Stimulated activated CD8-positive, alpha-beta memory T cell treated with anti-CD3 and anti-CD28 coated beads, Interleukin-4, amount 100 ng/mL, for 24 hours (primary cell): Measurements from ENCODE around the gene CPB2.

ENCODE experiments used
- DNase-seq: peaks from one replicate; pipeline ENCODE4 v3.0.0-alpha.2; 2020; ENCODE audit warnings: low read depth

The CPB2 gene

GRCh38 chr13:46050771-46051170, 54.1 kb downstream of the CPB2 start:
- no peak for DNase-seq

- DNase-seq = no peak
These were observed 59.4 kb downstream of the CPB2 start for GRCh38 chr13:46045424-46045823.

GRCh38 chr13:46043647-46044046, 61.2 kb downstream of the CPB2 start:
- DNase-seq = no peak

GRCh38 chr13:46041419-46041839, 63.4 kb downstream of the CPB2 start:
- no peak for DNase-seq

- no peak for DNase-seq
These were observed 64.1 kb downstream of the CPB2 start for GRCh38 chr13:46040763-46041162.

- DNase-seq = no peak
These were observed 65.2 kb downstream of the CPB2 start for GRCh38 chr13:46039411-46040182.

- no peak for DNase-seq
These were observed 66.5 kb downstream of the CPB2 start for GRCh38 chr13:46038296-46038695.

- no peak for DNase-seq
These were observed 69.8 kb downstream of the CPB2 start for GRCh38 chr13:46035066-46035465.

- DNase-seq = no peak
These were observed 72.5 kb downstream of the CPB2 start for GRCh38 chr13:46032341-46032740.

GRCh38 chr13:46031581-46032263, 73.1 kb downstream of the CPB2 start:
- no peak for DNase-seq

GRCh38 chr13:46025157-46025556, 79.7 kb downstream of the CPB2 start:
- no peak for DNase-seq

GRCh38 chr13:46022481-46022880, 82.4 kb downstream of the CPB2 start:
- no peak for DNase-seq

GRCh38 chr13:46016216-46016615, 88.6 kb downstream of the CPB2 start:
- no peak for DNase-seq

- DNase-seq = no peak
These were observed 89.5 kb downstream of the CPB2 start for GRCh38 chr13:46015366-46015765.

- no peak for DNase-seq
These were observed 92.4 kb downstream of the CPB2 start for GRCh38 chr13:46012404-46012803.

- no peak for DNase-seq
These were observed 94.7 kb downstream of the CPB2 start for GRCh38 chr13:46010148-46010547.

GRCh38 chr13:46008631-46009030, 96.2 kb downstream of the CPB2 start:
- no peak for DNase-seq

GRCh38 chr13:46006688-46007452, 98.0 kb downstream of the CPB2 start:
- no peak for DNase-seq

- no peak for DNase-seq
These were observed 100.3 kb downstream of the CPB2 start for GRCh38 chr13:46004491-46004890.
